GM19351 (cell line): ENCODE measurements around the gene LMF2.
"Not testable (repeated sequence)": the region's sequence is repeated elsewhere in the genome, so short reads cannot be mapped to it uniquely, and the experiment has no call there.

Source experiments
- ATAC-seq: cut with Tn5 transposase; IDR thresholded peaks from one replicate; pipeline ENCODE4 v1.9.1; 2021; ENCODE audit warnings: mild to moderate bottlenecking, moderate library complexity; ENCODE audit not compliant: unreplicated experiment

The LMF2 gene

GRCh38 chr22:50524676-50525103 is 17.2 kb upstream of the LMF2 start:
- no peak for ATAC-seq

GRCh38 chr22:50523806-50524675 is 16.5 kb upstream of the LMF2 start:
- no peak for ATAC-seq

GRCh38 chr22:50523458-50523805 is 15.9 kb upstream of the LMF2 start:
- ATAC-seq, result no peak

GRCh38 chr22:50522806-50523438 is 15.4 kb upstream of the LMF2 start:
- no peak for ATAC-seq

GRCh38 chr22:50522208-50522805 is 14.8 kb upstream of the LMF2 start:
- ATAC-seq, result no peak

DNA sequence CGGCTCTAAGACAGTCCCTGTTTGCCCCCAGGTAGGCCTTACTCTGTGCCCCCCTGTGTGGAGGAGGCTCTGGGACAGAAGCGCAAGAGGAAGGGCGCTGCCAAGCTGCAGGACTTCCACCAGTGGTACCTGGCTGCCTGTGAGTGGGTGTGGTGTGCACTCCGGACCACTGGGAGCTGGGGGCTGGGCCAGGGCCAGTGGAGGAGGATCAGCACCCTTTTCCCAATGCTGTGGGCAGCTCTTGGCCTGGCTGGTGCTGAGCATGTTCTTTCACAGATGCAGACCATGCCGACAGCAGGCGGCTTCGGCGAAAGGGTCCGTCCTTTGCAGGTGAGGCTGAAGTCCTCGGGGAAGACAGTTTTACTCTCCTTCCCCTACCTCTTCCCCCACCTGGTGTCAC is 14.2 kb upstream of the LMF2 start:
- ATAC-seq, result no peak

GRCh38 chr22:50520826-50521453 is 13.4 kb upstream of the LMF2 start:
- no peak for ATAC-seq

GRCh38 chr22:50520184-50520583 is 12.7 kb upstream of the LMF2 start:
- not testable (repeated sequence) for ATAC-seq

DNA sequence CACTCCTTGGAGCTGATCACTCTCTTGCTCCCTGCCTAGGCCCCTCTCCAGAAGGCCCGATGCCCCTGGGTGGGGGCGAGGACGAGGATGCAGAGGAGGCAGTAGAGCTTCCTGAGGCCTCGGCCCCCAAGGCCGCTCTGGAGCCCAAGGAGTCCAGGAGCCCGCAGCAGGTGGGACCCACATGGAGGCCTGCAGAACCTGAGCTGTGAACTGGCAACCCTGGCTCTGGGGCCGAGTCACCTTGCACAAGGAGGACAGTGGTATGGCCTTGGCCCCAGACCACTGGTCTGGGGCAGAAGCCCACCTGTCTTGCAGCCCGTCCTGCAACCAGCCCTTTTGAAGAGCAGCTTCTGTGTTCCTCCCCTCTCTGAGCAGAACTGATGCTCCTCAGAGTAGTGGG is 11.6 kb upstream of the LMF2 start:
- no peak for ATAC-seq

DNA sequence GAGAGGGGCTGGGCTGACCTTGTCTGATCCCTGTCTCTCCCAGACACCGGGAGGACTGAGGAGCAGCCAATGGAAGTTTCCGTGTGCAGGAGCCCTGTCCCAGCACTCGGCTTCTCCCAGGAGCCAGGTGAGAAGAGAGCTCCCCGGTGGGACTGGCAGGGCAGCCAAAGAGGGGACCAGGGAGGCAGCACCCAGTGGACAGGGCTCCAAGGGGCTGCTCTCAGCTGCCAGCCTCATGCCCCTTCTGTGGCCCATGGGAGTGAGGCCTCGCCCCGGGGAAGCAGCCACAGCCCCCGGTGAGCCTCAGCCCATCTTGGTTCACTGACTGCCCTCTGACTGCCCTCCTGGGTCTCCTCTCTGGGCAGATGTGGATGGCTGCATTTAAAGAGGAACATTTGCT is 11.1 kb upstream of the LMF2 start:
- ATAC-seq, result no peak

DNA sequence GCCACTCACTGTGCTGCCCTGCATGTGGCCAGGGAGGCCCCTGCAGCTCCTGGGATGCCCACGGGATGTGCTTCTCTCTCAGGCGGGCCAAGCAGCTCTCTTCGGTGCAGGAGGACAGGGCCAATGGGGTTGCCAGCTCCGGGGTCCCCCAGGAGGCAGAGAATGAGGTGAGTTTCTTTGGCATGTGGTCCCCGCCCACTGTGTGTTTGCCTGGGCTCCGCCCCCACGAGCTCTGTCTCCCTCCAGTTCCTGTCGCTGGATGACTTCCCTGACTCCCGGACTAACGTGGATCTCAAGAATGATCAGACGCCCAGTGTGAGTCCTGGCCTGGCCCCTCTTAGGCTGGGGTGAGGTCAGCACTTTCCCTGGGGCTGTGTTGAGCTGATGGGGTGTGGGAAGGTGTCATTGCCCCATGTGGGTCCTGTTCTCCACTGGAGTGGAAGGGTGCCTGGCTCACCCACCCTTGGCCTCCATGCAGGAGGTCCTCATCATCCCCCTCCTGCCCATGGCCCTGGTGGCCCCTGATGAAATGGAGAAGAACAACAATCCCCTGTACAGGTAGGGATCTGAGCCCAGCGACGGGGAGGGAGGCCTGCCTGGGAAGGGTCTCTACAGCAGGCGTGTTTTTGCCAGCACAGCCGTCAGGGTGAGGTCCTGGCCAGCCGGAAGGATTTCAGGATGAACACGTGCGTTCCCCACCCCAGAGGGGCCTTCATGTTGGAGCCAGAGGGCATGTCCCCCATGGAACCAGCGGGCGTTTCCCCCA is 10.2 kb upstream of the LMF2 start:
- ATAC-seq, result no peak

DNA sequence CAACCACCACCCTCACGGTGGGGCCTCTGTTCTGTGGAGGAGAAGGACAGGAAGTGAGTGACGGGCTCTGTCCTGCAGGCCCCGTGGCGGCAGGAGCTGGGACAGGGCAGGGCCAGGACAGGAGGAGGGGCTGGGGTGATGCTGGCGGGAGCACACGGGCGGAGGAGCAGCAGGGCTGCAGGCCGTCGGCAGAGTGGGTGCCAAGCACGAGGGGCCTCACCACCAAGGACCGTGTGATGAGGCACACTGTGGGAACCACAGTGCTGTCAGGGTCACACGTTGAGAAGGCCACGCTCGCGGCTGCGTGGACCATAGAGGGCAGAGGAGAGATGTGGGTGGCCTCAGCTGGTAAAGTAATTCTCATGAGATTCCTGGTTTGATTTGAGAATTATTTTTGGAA is 9.4 kb upstream of the LMF2 start:
- no peak for ATAC-seq

GRCh38 chr22:50516068-50516467 is 8.6 kb upstream of the LMF2 start:
- ATAC-seq, result no peak

DNA sequence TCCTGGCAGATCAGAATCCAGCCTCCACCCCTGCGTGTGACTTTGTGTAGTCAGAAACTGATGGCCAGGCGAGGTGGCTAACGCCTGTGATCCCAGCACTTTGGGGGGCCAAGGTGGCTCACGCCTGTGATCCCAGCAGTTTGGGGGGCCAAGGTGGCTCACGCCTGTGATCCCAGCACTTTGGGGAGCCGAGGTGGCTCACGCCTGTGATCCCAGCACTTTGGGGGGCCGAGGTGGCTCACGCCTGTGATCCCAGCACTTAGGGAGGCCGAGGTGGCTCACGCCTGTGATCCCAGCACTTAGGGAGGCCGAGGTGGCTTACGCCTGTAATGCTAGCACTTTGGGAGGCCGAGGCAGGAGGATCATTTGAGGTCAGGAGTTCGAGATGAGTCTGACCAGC is 5.7 kb upstream of the LMF2 start:
- no peak for ATAC-seq

DNA sequence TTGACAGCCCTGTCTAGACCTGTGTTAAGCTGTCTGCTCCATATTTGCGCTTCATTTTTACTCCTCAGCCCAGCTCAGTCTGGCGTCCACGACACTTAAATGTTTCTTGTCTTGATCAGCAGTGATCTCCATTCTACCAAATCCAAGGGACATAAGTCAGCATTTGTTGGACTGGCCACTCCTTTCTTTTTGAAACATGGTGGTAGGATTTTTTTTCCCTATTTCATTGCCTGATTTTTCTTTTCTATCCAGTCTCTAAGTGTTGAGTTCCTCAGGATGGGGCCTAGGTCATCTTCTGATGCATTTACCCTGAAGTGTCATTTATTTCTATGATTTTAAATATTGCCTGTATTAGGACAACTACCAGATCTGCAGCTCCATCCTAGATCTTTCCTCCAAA is 1.4 kb upstream of the LMF2 start:
- ATAC-seq, result no peak

DNA sequence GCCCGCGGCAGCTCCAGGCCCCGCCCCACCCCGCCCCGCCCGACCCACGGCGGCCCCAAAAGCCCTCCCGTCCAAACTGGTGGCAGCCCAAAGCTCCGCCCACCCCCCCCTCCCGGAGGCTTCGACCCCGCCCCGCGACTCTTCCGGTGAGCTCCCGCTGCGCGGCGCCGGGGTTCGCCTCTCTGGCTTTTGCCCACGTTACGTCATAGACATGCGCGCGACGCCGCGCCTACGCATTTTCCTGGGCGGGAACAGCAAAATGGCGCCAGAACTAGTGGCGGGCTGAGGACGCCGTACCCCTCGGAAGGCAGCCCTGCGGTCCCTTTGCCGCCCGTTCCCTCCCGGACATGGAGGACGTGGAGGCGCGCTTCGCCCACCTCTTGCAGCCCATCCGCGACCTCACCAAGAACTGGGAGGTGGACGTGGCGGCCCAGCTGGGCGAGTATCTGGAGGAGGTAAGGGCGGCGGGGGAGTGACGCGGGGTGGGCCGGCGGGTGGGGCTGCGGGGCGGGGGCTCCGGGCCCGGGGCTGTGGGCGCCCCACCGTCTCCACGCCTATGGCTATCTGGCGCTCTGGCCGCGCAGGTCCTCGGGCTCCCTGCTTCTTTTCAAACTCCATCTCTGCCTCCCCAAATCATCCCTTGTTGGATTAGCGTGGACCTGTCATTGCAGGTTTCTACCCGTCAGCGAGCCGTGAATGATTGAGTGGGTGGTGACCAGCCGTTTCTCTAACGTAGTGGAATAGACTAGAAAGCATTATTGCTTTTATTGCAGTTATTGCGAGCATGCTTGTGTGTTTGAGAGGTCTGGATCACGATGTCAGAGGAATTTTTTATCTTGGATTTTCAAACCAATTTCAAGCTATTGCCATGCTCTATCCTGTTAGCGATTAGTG is 736 bp upstream of the LMF2 start, which contains the start of gene NCAPH2:
Gene NCAPH2 (plus strand): TSS at position 234 of the 894 bp plus-strand sequence. CDS start 114 bp downstream, at position 348.
- ATAC-seq, result peak; percentile 53

GRCh38 chr22:50506611-50507420 is 686 bp downstream of the LMF2 start:
- no peak for ATAC-seq

GRCh38 chr22:50505776-50506610 is 1.5 kb downstream of the LMF2 start:
- ATAC-seq, result no peak
